Measurements from ENCODE around the gene ELN.
A peak's percentile ranks its signal among the peaks of the same experiment; 100 is the strongest.

Gene ELN

DNA sequence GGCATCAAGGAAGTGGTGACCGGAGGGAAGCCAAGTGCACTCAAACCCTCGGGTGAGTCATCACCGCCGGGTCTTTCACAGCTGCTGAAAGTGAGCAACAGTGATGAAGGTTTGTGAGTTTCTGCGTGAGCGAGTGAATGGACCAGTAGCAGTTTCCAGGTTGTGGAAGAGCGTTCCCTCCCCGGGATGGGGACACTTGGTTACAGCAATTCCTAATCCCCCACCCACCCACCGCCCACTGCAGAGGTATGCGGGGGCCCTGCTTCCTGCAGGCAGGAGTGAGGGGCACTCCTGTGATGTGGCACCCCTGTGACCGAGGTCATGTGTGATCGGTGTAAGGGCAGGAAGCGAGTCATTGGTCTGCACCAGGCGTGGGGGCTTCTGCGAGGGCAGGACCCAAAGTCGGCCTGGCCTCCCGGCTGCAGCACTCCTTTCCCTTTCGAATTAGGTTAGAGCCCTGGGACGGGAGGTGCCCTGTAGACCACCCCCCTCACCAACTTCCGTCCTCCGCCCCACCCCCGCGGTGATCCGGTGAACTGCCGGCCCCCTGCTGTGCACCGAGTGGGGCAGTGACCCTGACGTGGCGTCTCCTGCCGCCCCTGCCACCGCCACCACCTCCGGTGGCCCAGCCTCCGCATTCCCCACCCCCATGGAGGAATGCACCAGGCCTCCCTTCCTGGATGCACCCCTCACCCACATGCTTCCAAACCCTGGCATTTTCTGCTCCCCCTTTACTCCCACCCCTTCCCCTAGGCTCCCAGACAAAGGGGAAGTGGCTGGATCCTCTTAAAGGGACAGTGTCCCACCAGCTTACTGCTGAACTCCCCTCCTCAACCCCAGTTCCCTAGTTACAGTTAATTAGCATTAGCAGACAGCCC is 66.5 kb downstream of the ELN start:
- TF ChIP-seq, protein P1, sequence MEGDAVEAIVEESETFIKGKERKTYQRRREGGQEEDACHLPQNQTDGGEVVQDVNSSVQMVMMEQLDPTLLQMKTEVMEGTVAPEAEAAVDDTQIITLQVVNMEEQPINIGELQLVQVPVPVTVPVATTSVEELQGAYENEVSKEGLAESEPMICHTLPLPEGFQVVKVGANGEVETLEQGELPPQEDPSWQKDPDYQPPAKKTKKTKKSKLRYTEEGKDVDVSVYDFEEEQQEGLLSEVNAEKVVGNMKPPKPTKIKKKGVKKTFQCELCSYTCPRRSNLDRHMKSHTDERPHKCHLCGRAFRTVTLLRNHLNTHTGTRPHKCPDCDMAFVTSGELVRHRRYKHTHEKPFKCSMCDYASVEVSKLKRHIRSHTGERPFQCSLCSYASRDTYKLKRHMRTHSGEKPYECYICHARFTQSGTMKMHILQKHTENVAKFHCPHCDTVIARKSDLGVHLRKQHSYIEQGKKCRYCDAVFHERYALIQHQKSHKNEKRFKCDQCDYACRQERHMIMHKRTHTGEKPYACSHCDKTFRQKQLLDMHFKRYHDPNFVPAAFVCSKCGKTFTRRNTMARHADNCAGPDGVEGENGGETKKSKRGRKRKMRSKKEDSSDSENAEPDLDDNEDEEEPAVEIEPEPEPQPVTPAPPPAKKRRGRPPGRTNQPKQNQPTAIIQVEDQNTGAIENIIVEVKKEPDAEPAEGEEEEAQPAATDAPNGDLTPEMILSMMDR (conservative IDR thresholded peaks at IDR 0.05; ENCODE audit: control insufficient read depth, insufficient read depth, low read depth, low read length) = no peak
- H3K4me3 ChIP-seq (ENCODE audit: control insufficient read depth, low read depth, low read length) = peak overlapping the region; percentile 17
- DNase-seq (ENCODE audit: low read depth) = peak; percentile 96

DNA sequence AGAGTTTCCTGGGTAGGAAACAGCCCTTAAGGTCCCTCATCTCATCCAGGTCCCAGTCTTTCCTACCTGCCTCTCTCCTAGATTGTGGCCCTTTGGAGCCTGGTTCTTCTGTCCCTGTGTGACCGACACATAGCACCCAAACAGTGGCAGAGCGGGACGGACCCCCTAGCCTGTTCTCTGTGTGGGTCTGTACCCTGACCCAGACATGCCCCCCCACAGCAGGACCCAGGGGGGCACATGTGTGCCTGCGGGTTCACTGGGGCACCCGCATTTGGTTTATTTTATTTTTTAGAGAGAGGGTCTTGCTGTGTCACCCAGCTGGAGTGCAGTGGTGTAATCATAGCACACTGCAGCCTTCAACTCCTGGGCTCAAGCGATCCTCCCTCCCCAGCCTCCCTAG is 67.2 kb downstream of the ELN start:
- no peak overlapping the region for H3K4me3 ChIP-seq (ENCODE audit: control insufficient read depth, low read depth, low read length)
- TF ChIP-seq, protein P1 (conservative IDR thresholded peaks at IDR 0.05; ENCODE audit: control insufficient read depth, insufficient read depth, low read depth, low read length) = no peak
- DNase-seq (ENCODE audit: low read depth) = no peak

- H3K4me3 ChIP-seq (ENCODE audit: control insufficient read depth, low read depth, low read length) = no peak overlapping the region
- TF ChIP-seq, protein P1 (conservative IDR thresholded peaks at IDR 0.05; ENCODE audit: control insufficient read depth, insufficient read depth, low read depth, low read length) = no peak
- peak; percentile 99 for DNase-seq (ENCODE audit: low read depth)
Observed at GRCh38 chr7:74097937-74098614, 70.1 kb downstream of the ELN start.

- no peak for DNase-seq (ENCODE audit: low read depth)
- TF ChIP-seq, protein P1 (conservative IDR thresholded peaks at IDR 0.05; ENCODE audit: control insufficient read depth, insufficient read depth, low read depth, low read length) = no peak
Observed at GRCh38 chr7:74099031-74099430, 71.1 kb downstream of the ELN start.

DNA sequence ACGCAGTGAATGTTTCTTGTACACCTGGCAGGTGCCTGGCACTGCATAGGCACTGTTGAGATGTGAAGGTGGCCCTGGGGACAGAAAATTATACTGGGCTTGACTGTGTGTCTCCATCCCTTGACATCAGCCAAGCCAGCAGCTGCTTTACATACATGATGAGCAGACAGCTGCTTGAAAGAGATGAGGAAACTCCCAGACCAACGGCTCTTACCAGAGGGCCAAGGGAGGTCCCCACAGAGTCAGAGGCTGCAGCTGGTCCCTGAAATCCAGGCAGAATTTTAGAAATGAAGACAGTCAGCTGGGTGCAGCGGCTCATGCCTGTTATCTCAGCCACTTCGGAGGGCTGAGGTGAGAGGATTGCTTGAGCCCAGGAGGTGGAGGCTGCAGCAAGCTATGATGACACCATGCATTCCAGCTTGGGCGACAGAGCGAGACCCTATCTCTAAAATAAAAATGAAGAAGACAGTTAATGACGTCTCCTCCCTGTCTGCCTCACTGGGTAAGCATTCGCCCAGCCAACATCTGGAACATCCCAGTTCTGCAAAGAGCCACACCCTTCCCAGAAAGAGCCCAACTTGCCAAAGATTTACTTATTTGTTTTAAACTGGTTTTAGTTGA is 73.2 kb downstream of the ELN start:
- DNase-seq (ENCODE audit: low read depth) = peak; percentile 51
- TF ChIP-seq, protein P1 (conservative IDR thresholded peaks at IDR 0.05; ENCODE audit: control insufficient read depth, insufficient read depth, low read depth, low read length) = no peak
- no peak overlapping the region for H3K4me3 ChIP-seq (ENCODE audit: control insufficient read depth, low read depth, low read length)

More at GRCh38 chr7:74099031-74099430, 71.1 kb downstream of the ELN start:
- H3K4me3 ChIP-seq (ENCODE audit: control insufficient read depth, low read depth, low read length) = no peak overlapping the region

- H3K4me3 ChIP-seq (ENCODE audit: control insufficient read depth, low read depth, low read length) = no peak overlapping the region
- TF ChIP-seq, protein P1 (conservative IDR thresholded peaks at IDR 0.05; ENCODE audit: control insufficient read depth, insufficient read depth, low read depth, low read length) = no peak
- DNase-seq (ENCODE audit: low read depth) = no peak
Observed at GRCh38 chr7:74103219-74103772, 75.3 kb downstream of the ELN start.
